Kidney (tissue), 14 donors: ENCODE results near the gene SFXN5. TPM values are rescaled to one million over a fixed set of nuclear protein-coding genes. Genes with fewer than 3 reads are reported as not detected.

Experiments used
- DNase-seq, 5 donors: peaks; one replicate each; pipeline ENCODE4 v3.0.0-alpha.2; 2013 to 2020
- FAIRE-seq: peaks from 2 replicates; lab custom pipeline; 2012; peaks lifted over from hg19 to GRCh38; lab: Jason Lieb, UNC
- H3K27ac ChIP-seq, 2 donors: one replicate each; pipeline ENCODE4 v1.7.0; 2013; ENCODE audit warnings: low read depth in 2 of 2, low read length in 2 of 2, inconsistent platforms in 1 of 2
- H3K27me3 ChIP-seq: one replicate; pipeline ENCODE4 v1.7.1; 2013; ENCODE audit warnings: low read length, inconsistent platforms; ENCODE audit not compliant: control insufficient read depth, insufficient read depth
- H3K36me3 ChIP-seq, 3 donors: one replicate each; pipeline versions ENCODE4 v1.7.0 to v1.7.1; 2013; ENCODE audit warnings: low read length in 3 of 3, control low read depth in 1 of 3, inconsistent platforms in 1 of 3; ENCODE audit not compliant: insufficient read depth in 3 of 3, control insufficient read depth in 2 of 3
- H3K4me1 ChIP-seq, 3 donors: one replicate each; pipeline versions ENCODE4 v1.7.0 to v1.7.1; 2013; ENCODE audit warnings: low read length in 3 of 3, inconsistent platforms in 1 of 3, low read depth in 1 of 3; ENCODE audit not compliant: control insufficient read depth in 2 of 3, insufficient read depth in 2 of 3
- H3K4me3 ChIP-seq, 3 donors: one replicate each; pipeline versions ENCODE4 v1.7.0 to v1.8.1; 2013; ENCODE audit warnings: low read length in 3 of 3, control low read depth in 1 of 3, inconsistent platforms in 1 of 3
- H3K9ac ChIP-seq, 3 donors: one replicate each; pipeline versions ENCODE4 v1.7.0 to v1.7.1; 2013; ENCODE audit warnings: low read length in 3 of 3, control low read depth in 1 of 3, inconsistent platforms in 1 of 3
- H3K9me3 ChIP-seq, 3 donors: one replicate each; pipeline versions ENCODE4 v1.7.0 to v1.7.1; 2013; ENCODE audit warnings: low read length in 3 of 3, control low read depth in 1 of 3, inconsistent platforms in 1 of 3; ENCODE audit not compliant: control insufficient read depth in 2 of 3, insufficient read depth in 1 of 3
- intact Hi-C: fragments of 100-400 bp; cut with DNase I; formaldehyde crosslinking; loops from one replicate; pipeline ENCODE4 v1.11.1; 2022
- polyA plus RNA-seq: library from polyadenylated mRNA; stranded (reverse); fragments of 350-450 nt; fragmentation: Illumina TruSeq; extraction: RNeasy Lipid Tissue Mini Kit (QIAGEN cat#74804); gene quantifications from one replicate; pipeline ENCODE4 v1.2.3, GENCODE V29; 2014; ENCODE audit warnings: low read depth, low replicate concordance; ENCODE audit not compliant: insufficient read depth
- total RNA-seq: library from RNA; stranded (reverse); fragmentation: NEBNext Ultra II Directional; extraction: Animal tissue kit (Norgen Biotek cat#: 25700); gene quantifications from one replicate; pipeline ENCODE4 v1.2.1, GENCODE V29; 2021
- TF ChIP-seq, protein P1 (sequence below): IDR thresholded peaks from 3 replicates; pipeline ENCODE4 v1.5.1; 2012; ENCODE audit warnings: mild to moderate bottlenecking, moderate library complexity, borderline replicate concordance; ENCODE audit not compliant: insufficient read depth; ENCODE audit errors: extremely low read depth
- donor health status: control.
- donor health status: control.
- donor health status: control.
- donor health status: control.
- donor health status: control.
- donor health status: DM: yes; HTN: yes; CAD: no.
- donor health status: Normal renal cell carcinoma (clear cell type).

The SFXN5 gene
- total and polyA plus RNA-seq, 2 donors from 2014 or later = 21.4 to 35.9 TPM

DNA sequence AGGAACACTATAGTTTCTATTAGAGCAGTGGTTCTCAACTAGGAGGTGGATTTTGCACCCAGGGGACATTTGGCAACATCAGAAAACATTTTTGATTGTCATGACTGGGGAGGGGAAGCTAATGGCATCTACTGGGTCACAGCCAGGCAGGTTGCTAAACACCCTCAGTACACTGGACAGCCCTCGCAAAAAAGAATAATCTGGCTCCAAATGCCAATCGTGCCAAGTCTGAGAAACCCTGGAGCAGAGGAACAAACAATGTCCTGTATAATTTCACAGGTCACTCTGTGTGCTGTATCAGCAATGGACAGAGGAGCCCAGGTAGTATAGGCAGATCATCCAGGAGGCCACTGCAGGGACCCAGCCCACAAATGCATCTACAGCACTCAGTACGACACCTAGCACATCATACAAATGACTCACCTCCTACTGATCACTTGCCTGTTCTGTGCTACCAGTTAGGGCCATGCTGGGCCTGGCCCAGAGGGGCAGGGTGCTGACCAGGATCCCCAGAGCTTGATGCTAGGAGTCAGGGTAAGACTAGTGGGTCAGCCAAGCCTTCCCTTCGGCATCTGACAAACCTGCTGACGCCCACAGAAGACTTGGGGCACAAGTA, 37.6 kb downstream of the SFXN5 start:
- DNase-seq = no peak
- FAIRE-seq = no peak

DNA sequence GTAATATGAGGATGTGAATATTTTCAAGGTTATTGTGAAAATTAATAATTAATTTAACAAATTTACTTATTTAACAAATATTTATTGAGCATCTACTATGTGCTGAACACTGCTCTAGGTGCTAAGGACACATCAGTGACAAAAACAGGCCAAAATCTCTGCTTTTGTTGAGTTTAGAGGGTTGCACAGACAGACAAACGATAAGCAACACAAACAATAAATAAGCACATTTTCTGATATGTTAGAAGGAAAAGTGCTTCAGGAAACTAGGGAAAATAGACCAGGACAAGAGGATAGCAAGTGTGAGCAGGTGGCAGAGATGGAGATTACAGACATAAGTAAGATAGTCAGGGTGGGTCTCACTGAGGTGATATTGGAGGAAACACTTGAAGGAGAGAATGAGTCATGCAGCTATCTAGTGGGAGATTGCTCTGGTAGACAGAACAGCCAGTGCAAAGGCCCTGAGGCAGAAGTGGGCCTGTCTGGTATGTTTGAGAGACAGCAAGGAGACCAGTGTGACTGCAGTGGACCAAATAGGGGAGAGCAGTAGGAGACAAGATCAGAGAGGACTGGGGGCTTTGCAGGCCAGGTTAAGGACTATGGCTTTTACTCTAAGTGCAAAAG, 38.3 kb downstream of the SFXN5 start:
- TF ChIP-seq, protein P1, sequence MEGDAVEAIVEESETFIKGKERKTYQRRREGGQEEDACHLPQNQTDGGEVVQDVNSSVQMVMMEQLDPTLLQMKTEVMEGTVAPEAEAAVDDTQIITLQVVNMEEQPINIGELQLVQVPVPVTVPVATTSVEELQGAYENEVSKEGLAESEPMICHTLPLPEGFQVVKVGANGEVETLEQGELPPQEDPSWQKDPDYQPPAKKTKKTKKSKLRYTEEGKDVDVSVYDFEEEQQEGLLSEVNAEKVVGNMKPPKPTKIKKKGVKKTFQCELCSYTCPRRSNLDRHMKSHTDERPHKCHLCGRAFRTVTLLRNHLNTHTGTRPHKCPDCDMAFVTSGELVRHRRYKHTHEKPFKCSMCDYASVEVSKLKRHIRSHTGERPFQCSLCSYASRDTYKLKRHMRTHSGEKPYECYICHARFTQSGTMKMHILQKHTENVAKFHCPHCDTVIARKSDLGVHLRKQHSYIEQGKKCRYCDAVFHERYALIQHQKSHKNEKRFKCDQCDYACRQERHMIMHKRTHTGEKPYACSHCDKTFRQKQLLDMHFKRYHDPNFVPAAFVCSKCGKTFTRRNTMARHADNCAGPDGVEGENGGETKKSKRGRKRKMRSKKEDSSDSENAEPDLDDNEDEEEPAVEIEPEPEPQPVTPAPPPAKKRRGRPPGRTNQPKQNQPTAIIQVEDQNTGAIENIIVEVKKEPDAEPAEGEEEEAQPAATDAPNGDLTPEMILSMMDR = no peak
- intact Hi-C loops = no loop called here
- Histone ChIP-seq H3K9ac (no peak overlapping the region), H3K9me3 (no peaks in the 10 kb centered on the region), H3K36me3 (peaks cover 0 to 2% (median 0%) of the 10 kb centered on the region in 3 donors), H3K4me1 (peaks cover 0 to 19% (median 4%) of the 10 kb centered on the region in 3 donors), H3K27me3 (no peaks in the 10 kb centered on the region), H3K27ac (peak overlapping the region in 1 of 2 donors; percentile 27), H3K4me3 (no peak overlapping the region)
- DNase-seq (no peak), FAIRE-seq (no peak)

More for the DNA sequence above, 37.6 kb downstream of the SFXN5 start:
- peaks cover 0 to 19% (median 4%) of the 10 kb centered on the region in 3 donors for H3K4me1 ChIP-seq
- no peaks in the 10 kb centered on the region for H3K9me3 ChIP-seq
- H3K27ac ChIP-seq = peak overlapping the region in 1 of 2 donors; percentile 27
- H3K36me3 ChIP-seq = peaks cover 0 to 2% (median 0%) of the 10 kb centered on the region in 3 donors
- intact Hi-C loops = no loop called here
- H3K27me3 ChIP-seq = no peaks in the 10 kb centered on the region
- no peak overlapping the region for H3K4me3 ChIP-seq
- H3K9ac ChIP-seq = no peak overlapping the region
- TF ChIP-seq, protein P1 = no peak

DNA sequence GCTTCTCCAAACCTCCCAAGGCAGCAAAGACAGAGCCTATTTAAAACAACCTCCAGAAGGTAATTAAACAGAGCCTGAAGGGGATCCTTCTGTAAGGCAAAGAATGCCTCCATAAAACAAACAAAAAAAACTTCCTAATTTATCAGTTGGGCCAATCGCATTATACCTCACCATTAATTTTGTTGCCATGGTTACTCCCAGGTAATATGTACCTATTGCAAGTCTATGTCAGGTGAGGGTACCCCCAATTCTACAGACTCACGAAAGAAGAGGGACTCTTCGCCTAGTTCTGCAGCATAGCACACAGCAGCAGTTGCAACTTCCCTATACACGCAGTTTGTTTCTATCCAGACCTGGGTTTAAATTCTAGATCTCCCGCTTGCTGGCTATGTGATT, 38.8 kb downstream of the SFXN5 start:
- H3K27me3 ChIP-seq = no peaks in the 10 kb centered on the region
- H3K9me3 ChIP-seq = no peaks in the 10 kb centered on the region
- TF ChIP-seq, protein P1 = no peak
- H3K9ac ChIP-seq = no peak overlapping the region
- DNase-seq (no peak), FAIRE-seq (no peak)
- intact Hi-C loops = no loop called here
- H3K36me3 ChIP-seq = peaks cover 0 to 4% (median 2%) of the 10 kb centered on the region in 3 donors
- H3K27ac ChIP-seq = peak overlapping the region in 1 of 2 donors; percentile 0
- no peak overlapping the region for H3K4me3 ChIP-seq
- H3K4me1 ChIP-seq = peaks cover 0 to 19% (median 4%) of the 10 kb centered on the region in 3 donors
